DOHH2 (cell line): ENCODE measurements around the gene VPS37C.

Source experiments
- EZH2phosphoT487 ChIP-seq: fragments of 200-600 bp; sonication (generic); IDR thresholded peaks from 2 replicates; pipeline ENCODE4 v1.6.1; 2017; ENCODE audit warnings: borderline replicate concordance, mild to moderate bottlenecking, antibody characterized with exemption, low read length, moderate library complexity, mixed read lengths
- TF ChIP-seq, protein P1 (sequence below): fragments of 200-600 bp; sonication (generic); IDR thresholded peaks from one replicate; pipeline ENCODE4 v1.5.1; 2014; ENCODE audit warnings: antibody characterized with exemption, mild to moderate bottlenecking, low read depth, low read length; ENCODE audit not compliant: poor library complexity, severe bottlenecking

DNA sequence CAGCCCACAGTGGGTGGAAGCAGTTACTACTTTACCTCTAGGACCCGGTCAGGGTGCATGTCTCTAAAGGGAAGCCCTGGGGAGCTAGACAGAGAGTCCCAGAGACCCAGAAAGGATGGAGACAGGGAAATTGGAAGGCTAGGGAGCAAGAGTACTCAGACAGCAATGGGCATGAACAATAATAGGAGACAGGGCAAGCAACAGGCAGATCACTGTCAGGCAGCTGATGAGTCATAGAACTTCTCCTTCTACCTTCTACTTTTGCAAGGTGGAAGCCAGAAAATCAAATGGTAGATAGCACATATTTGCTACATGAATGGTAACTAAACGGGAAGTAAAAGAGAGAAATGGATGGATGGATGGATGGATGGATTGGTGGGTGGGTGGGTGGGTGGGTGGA is 39.3 kb downstream of the VPS37C start:
- TF ChIP-seq, protein P1, sequence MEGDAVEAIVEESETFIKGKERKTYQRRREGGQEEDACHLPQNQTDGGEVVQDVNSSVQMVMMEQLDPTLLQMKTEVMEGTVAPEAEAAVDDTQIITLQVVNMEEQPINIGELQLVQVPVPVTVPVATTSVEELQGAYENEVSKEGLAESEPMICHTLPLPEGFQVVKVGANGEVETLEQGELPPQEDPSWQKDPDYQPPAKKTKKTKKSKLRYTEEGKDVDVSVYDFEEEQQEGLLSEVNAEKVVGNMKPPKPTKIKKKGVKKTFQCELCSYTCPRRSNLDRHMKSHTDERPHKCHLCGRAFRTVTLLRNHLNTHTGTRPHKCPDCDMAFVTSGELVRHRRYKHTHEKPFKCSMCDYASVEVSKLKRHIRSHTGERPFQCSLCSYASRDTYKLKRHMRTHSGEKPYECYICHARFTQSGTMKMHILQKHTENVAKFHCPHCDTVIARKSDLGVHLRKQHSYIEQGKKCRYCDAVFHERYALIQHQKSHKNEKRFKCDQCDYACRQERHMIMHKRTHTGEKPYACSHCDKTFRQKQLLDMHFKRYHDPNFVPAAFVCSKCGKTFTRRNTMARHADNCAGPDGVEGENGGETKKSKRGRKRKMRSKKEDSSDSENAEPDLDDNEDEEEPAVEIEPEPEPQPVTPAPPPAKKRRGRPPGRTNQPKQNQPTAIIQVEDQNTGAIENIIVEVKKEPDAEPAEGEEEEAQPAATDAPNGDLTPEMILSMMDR = no peak
- no peak for TF ChIP-seq EZH2phosphoT487
